ENCODE data around the gene ARL8B.

- TF ChIP-seq, protein P1, sequence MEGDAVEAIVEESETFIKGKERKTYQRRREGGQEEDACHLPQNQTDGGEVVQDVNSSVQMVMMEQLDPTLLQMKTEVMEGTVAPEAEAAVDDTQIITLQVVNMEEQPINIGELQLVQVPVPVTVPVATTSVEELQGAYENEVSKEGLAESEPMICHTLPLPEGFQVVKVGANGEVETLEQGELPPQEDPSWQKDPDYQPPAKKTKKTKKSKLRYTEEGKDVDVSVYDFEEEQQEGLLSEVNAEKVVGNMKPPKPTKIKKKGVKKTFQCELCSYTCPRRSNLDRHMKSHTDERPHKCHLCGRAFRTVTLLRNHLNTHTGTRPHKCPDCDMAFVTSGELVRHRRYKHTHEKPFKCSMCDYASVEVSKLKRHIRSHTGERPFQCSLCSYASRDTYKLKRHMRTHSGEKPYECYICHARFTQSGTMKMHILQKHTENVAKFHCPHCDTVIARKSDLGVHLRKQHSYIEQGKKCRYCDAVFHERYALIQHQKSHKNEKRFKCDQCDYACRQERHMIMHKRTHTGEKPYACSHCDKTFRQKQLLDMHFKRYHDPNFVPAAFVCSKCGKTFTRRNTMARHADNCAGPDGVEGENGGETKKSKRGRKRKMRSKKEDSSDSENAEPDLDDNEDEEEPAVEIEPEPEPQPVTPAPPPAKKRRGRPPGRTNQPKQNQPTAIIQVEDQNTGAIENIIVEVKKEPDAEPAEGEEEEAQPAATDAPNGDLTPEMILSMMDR (IDR thresholded peaks at IDR 0.05), result no peak
- no peak for TF ChIP-seq POLR2A (IDR thresholded peaks at IDR 0.05)
These were observed 12.4 kb downstream of the ARL8B start for GRCh38 chr3:5134499-5134898.

Data from ovary (tissue), 3 donors.